ENCODE measurements around the gene AJUBA.
"Not testable (repeated sequence)": the region's sequence is repeated elsewhere in the genome, so short reads cannot be mapped to it uniquely, and the experiment has no call there.

The AJUBA gene

GRCh38 chr14:22974530-22975313 is 7.6 kb downstream of the AJUBA start:
- in situ Hi-C loops (cut with HindIII; ENCODE audit: low pct_unique_long_range_greater_than_20kb, low sequenced_read_pairs) = no loop called here
- TF ChIP-seq JUND (IDR thresholded peaks at IDR 0.05; ENCODE audit: low read depth) = no peak
- DNase-seq (ENCODE audit: low read depth in 1 of 2, low spot score in 1 of 2) = peak in 1 of 2 experiments; percentile 48

GRCh38 chr14:22973217-22974032 is 8.9 kb downstream of the AJUBA start:
- in situ Hi-C loops (cut with HindIII; ENCODE audit: low pct_unique_long_range_greater_than_20kb, low sequenced_read_pairs) = no loop called here
- TF ChIP-seq JUND (IDR thresholded peaks at IDR 0.05; ENCODE audit: low read depth) = no peak
- peak in 1 of 2 experiments; percentile 82 for DNase-seq (ENCODE audit: low read depth in 1 of 2, low spot score in 1 of 2)

GRCh38 chr14:22972313-22972930 is 9.9 kb downstream of the AJUBA start:
- TF ChIP-seq JUND (IDR thresholded peaks at IDR 0.05; ENCODE audit: low read depth) = no peak
- DNase-seq (ENCODE audit: low read depth in 1 of 2, low spot score in 1 of 2) = no peak
- in situ Hi-C loops (cut with HindIII; ENCODE audit: low pct_unique_long_range_greater_than_20kb, low sequenced_read_pairs) = no loop called here

GRCh38 chr14:22971152-22971551 is 11.2 kb downstream of the AJUBA start:
- in situ Hi-C loops (cut with HindIII; ENCODE audit: low pct_unique_long_range_greater_than_20kb, low sequenced_read_pairs) = no loop called here
- no peak for DNase-seq (ENCODE audit: low read depth in 1 of 2, low spot score in 1 of 2)
- no peak for TF ChIP-seq JUND (IDR thresholded peaks at IDR 0.05; ENCODE audit: low read depth)

- in situ Hi-C loops (cut with HindIII; ENCODE audit: low pct_unique_long_range_greater_than_20kb, low sequenced_read_pairs) = no loop called here
- TF ChIP-seq JUND (IDR thresholded peaks at IDR 0.05; ENCODE audit: low read depth) = no peak
Measured at GRCh38 chr14:22966783-22967269, 15.5 kb downstream of the AJUBA start.

GRCh38 chr14:22965916-22966782 is 16.2 kb downstream of the AJUBA start:
- DNase-seq (ENCODE audit: low read depth in 1 of 2, low spot score in 1 of 2); in situ Hi-C loops (cut with HindIII; ENCODE audit: low pct_unique_long_range_greater_than_20kb, low sequenced_read_pairs): not testable (repeated sequence)

More at GRCh38 chr14:22966783-22967269, 15.5 kb downstream of the AJUBA start:
- DNase-seq (ENCODE audit: low read depth in 1 of 2, low spot score in 1 of 2) = no peak

- no peak for DNase-seq (ENCODE audit: low read depth in 1 of 2, low spot score in 1 of 2)
- TF ChIP-seq JUND (IDR thresholded peaks at IDR 0.05; ENCODE audit: low read depth) = no peak
- in situ Hi-C loops (cut with HindIII; ENCODE audit: low pct_unique_long_range_greater_than_20kb, low sequenced_read_pairs) = no loop called here
Measured at GRCh38 chr14:22962061-22962676, 20.2 kb downstream of the AJUBA start.

GRCh38 chr14:22955702-22956569 is 26.4 kb downstream of the AJUBA start:
- DNase-seq (ENCODE audit: low read depth in 1 of 2, low spot score in 1 of 2) = no peak
- in situ Hi-C loops (cut with HindIII; ENCODE audit: low pct_unique_long_range_greater_than_20kb, low sequenced_read_pairs) = no loop called here
- TF ChIP-seq JUND (IDR thresholded peaks at IDR 0.05; ENCODE audit: low read depth) = no peak

- no peak for DNase-seq (ENCODE audit: low read depth in 1 of 2, low spot score in 1 of 2)
- in situ Hi-C loops (cut with HindIII; ENCODE audit: low pct_unique_long_range_greater_than_20kb, low sequenced_read_pairs) = no loop called here
- TF ChIP-seq JUND (IDR thresholded peaks at IDR 0.05; ENCODE audit: low read depth) = no peak
Measured at GRCh38 chr14:22952418-22952817, 29.9 kb downstream of the AJUBA start.

- DNase-seq (ENCODE audit: low read depth in 1 of 2, low spot score in 1 of 2); in situ Hi-C loops (cut with HindIII; ENCODE audit: low pct_unique_long_range_greater_than_20kb, low sequenced_read_pairs): not testable (repeated sequence)
Measured at GRCh38 chr14:22951795-22952194, 30.6 kb downstream of the AJUBA start.

- no peak for TF ChIP-seq JUND (IDR thresholded peaks at IDR 0.05; ENCODE audit: low read depth)
- in situ Hi-C loops (cut with HindIII; ENCODE audit: low pct_unique_long_range_greater_than_20kb, low sequenced_read_pairs) = no loop called here
- no peak for DNase-seq (ENCODE audit: low read depth in 1 of 2, low spot score in 1 of 2)
Measured at GRCh38 chr14:22945642-22946041, 36.7 kb downstream of the AJUBA start.
